ENCODE measurements around the gene TES.
"Not testable (repeated sequence)": the region's sequence is repeated elsewhere in the genome, so short reads cannot be mapped to it uniquely, and the experiment has no call there.

TES gene

GRCh38 chr7:116235380-116235779 is 25.0 kb downstream of the TES start:
- peaks cover 14% of the 10 kb centered on the region for H3K4me1 ChIP-seq (ENCODE audit: control insufficient read depth, low read depth, low read length)
- no peak overlapping the region for H3K4me3 ChIP-seq (ENCODE audit: low read length)
- no peak overlapping the region for H3K27ac ChIP-seq (ENCODE audit: low read length)
- no peaks in the 10 kb centered on the region for H3K27me3 ChIP-seq (ENCODE audit: control insufficient read depth, insufficient read depth, low read length)
- H3K9ac ChIP-seq (ENCODE audit: low read length) = no peak overlapping the region
- no peaks in the 10 kb centered on the region for H3K9me3 ChIP-seq (ENCODE audit: control insufficient read depth, low read depth, low read length)
- no peaks in the 10 kb centered on the region for H3K36me3 ChIP-seq (ENCODE audit: control insufficient read depth, low read depth, low read length)

- no peak overlapping the region for H3K4me3 ChIP-seq (ENCODE audit: low read length)
- no peaks in the 10 kb centered on the region for H3K9me3 ChIP-seq (ENCODE audit: control insufficient read depth, low read depth, low read length)
- no peaks in the 10 kb centered on the region for H3K27me3 ChIP-seq (ENCODE audit: control insufficient read depth, insufficient read depth, low read length)
- H3K4me1 ChIP-seq (ENCODE audit: control insufficient read depth, low read depth, low read length) = peaks cover 8% of the 10 kb centered on the region
- no peak overlapping the region for H3K9ac ChIP-seq (ENCODE audit: low read length)
- no peaks in the 10 kb centered on the region for H3K36me3 ChIP-seq (ENCODE audit: control insufficient read depth, low read depth, low read length)
- H3K27ac ChIP-seq (ENCODE audit: low read length) = no peak overlapping the region
These were observed 25.8 kb downstream of the TES start for GRCh38 chr7:116236020-116236630.

DNA sequence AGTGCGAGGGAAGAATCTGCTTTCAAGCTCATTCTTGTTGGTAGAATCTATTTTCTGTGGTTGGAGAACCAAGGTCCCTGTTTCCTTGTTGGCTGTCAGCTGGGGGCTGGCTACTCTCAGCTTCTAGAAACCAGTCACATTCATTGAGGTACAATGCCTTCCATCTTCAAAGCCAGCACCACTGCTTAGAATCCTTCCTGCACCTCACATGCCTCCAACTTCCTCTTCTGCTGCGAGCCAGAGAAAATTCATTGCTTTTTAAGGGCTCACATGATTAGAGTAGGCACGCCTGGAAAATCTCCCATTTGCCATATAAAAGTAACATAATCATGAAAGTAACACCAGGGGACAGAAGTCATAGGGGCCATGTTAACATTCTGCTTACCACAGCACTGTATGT is 28.7 kb downstream of the TES start:
- Histone ChIP-seq H3K9ac (ENCODE audit: low read length) (no peak overlapping the region), H3K27ac (ENCODE audit: low read length) (no peak overlapping the region), H3K9me3 (ENCODE audit: control insufficient read depth, low read depth, low read length) (no peaks in the 10 kb centered on the region), H3K4me3 (ENCODE audit: low read length) (no peak overlapping the region), H3K36me3 (ENCODE audit: control insufficient read depth, low read depth, low read length) (no peaks in the 10 kb centered on the region), H3K4me1 (ENCODE audit: control insufficient read depth, low read depth, low read length) (no peaks in the 10 kb centered on the region), H3K27me3 (ENCODE audit: control insufficient read depth, insufficient read depth, low read length) (no peaks in the 10 kb centered on the region)

GRCh38 chr7:116239434-116239833 is 29.1 kb downstream of the TES start:
- Histone ChIP-seq H3K9me3 (ENCODE audit: control insufficient read depth, low read depth, low read length) (no peaks in the 10 kb centered on the region), H3K27me3 (ENCODE audit: control insufficient read depth, insufficient read depth, low read length) (no peaks in the 10 kb centered on the region), H3K4me3 (ENCODE audit: low read length) (no peak overlapping the region), H3K36me3 (ENCODE audit: control insufficient read depth, low read depth, low read length) (no peaks in the 10 kb centered on the region), H3K4me1 (ENCODE audit: control insufficient read depth, low read depth, low read length) (no peaks in the 10 kb centered on the region), H3K9ac (ENCODE audit: low read length) (no peak overlapping the region), H3K27ac (ENCODE audit: low read length) (no peak overlapping the region)

DNA sequence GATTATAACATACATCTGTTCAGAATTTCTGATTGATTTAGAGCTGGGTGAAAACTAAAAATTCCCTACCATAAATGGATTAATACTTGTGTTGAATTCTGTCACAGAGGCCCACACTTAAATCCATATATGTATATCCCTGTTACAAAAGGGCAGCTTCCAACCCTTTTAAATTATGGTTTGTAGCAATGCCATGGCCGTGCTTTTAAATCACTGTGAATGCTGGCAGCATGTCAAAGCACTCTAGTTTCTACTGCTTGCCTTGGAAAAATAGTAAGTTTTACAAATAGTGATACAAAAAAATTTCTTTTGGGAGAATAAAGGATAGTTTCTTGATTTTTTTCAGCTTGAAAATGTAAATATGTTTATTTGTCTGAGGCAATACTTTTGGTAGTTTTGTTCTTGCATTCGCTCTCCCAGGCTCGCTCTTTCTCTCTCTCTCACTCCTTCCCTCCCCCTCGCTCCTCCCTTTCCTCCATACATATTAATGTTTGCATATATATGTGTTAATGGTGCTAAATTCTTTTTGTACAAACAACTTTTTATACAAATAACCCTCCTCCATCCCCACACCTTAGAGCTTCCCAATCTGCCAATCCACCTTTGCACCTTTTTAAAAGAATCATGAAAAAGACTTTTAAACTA is 29.8 kb downstream of the TES start:
- H3K27me3 ChIP-seq (ENCODE audit: control insufficient read depth, insufficient read depth, low read length) = no peaks in the 10 kb centered on the region
- H3K9ac ChIP-seq (ENCODE audit: low read length) = no peak overlapping the region
- H3K4me1 ChIP-seq (ENCODE audit: control insufficient read depth, low read depth, low read length) = no peaks in the 10 kb centered on the region
- H3K27ac ChIP-seq (ENCODE audit: low read length) = no peak overlapping the region
- peaks cover 2% of the 10 kb centered on the region for H3K9me3 ChIP-seq (ENCODE audit: control insufficient read depth, low read depth, low read length)
- H3K4me3 ChIP-seq (ENCODE audit: low read length) = no peak overlapping the region
- H3K36me3 ChIP-seq (ENCODE audit: control insufficient read depth, low read depth, low read length) = no peaks in the 10 kb centered on the region

DNA sequence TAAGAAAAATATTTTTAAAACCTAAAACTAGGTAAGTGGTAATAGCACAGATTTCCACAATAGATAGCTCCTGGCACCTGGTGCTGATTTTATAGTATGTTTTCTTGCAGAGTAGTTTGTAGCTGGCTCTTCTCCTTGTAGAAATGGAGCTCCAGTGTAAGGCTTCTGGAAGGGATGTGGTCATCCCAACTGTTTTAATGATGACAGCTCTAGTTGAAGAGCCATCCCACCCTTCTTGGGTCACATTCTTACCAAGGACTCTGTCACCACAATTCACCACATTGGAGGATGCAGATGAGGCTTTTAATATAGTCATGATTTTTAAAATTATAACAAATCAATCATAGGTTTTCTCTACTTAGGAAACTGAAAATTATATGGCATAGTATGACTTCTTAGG is 31.0 kb downstream of the TES start:
- Histone ChIP-seq H3K4me3 (ENCODE audit: low read length) (no peak overlapping the region), H3K4me1 (ENCODE audit: control insufficient read depth, low read depth, low read length) (no peaks in the 10 kb centered on the region), H3K9ac (ENCODE audit: low read length) (no peak overlapping the region), H3K27me3 (ENCODE audit: control insufficient read depth, insufficient read depth, low read length) (no peaks in the 10 kb centered on the region), H3K27ac (ENCODE audit: low read length) (no peak overlapping the region), H3K9me3 (ENCODE audit: control insufficient read depth, low read depth, low read length) (peaks cover 3% of the 10 kb centered on the region), H3K36me3 (ENCODE audit: control insufficient read depth, low read depth, low read length) (no peaks in the 10 kb centered on the region)

DNA sequence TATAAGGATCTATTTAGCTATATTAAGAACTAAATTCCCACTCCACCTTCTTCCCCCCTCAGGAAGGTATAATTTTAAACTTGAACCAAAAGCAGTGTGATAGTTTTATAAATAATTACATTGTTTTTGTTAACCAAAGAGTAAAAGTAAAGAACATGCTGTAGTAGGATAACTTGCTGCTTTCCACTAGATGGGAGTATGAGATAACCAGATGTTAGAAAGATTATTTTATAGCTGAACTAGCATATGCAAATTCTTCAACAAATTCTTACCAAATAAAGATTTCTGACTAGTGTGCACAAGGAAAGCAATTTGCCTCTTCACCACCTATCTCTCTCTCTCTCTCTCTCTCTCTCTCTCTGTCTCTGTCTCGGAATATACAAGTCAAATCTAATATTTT is 31.8 kb downstream of the TES start:
- H3K27me3 ChIP-seq (ENCODE audit: control insufficient read depth, insufficient read depth, low read length) = no peaks in the 10 kb centered on the region
- H3K4me3 ChIP-seq (ENCODE audit: low read length) = no peak overlapping the region
- H3K27ac ChIP-seq (ENCODE audit: low read length) = no peak overlapping the region
- H3K9me3 ChIP-seq (ENCODE audit: control insufficient read depth, low read depth, low read length) = peaks cover 3% of the 10 kb centered on the region
- no peak overlapping the region for H3K9ac ChIP-seq (ENCODE audit: low read length)
- no peaks in the 10 kb centered on the region for H3K36me3 ChIP-seq (ENCODE audit: control insufficient read depth, low read depth, low read length)
- H3K4me1 ChIP-seq (ENCODE audit: control insufficient read depth, low read depth, low read length) = no peaks in the 10 kb centered on the region

GRCh38 chr7:116242759-116243158 is 32.4 kb downstream of the TES start:
- Histone ChIP-seq H3K9ac (ENCODE audit: low read length) (no peak overlapping the region), H3K36me3 (ENCODE audit: control insufficient read depth, low read depth, low read length) (no peaks in the 10 kb centered on the region), H3K4me3 (ENCODE audit: low read length) (no peak overlapping the region), H3K9me3 (ENCODE audit: control insufficient read depth, low read depth, low read length) (peaks cover 3% of the 10 kb centered on the region), H3K27ac (ENCODE audit: low read length) (no peak overlapping the region), H3K27me3 (ENCODE audit: control insufficient read depth, insufficient read depth, low read length) (no peaks in the 10 kb centered on the region), H3K4me1 (ENCODE audit: control insufficient read depth, low read depth, low read length) (no peaks in the 10 kb centered on the region)

GRCh38 chr7:116244803-116245202 is 34.5 kb downstream of the TES start:
- H3K27me3 ChIP-seq (ENCODE audit: control insufficient read depth, insufficient read depth, low read length); H3K4me3 ChIP-seq (ENCODE audit: low read length); H3K4me1 ChIP-seq (ENCODE audit: control insufficient read depth, low read depth, low read length); H3K9me3 ChIP-seq (ENCODE audit: control insufficient read depth, low read depth, low read length); H3K27ac ChIP-seq (ENCODE audit: low read length); H3K36me3 ChIP-seq (ENCODE audit: control insufficient read depth, low read depth, low read length); H3K9ac ChIP-seq (ENCODE audit: low read length): not testable (repeated sequence)

DNA sequence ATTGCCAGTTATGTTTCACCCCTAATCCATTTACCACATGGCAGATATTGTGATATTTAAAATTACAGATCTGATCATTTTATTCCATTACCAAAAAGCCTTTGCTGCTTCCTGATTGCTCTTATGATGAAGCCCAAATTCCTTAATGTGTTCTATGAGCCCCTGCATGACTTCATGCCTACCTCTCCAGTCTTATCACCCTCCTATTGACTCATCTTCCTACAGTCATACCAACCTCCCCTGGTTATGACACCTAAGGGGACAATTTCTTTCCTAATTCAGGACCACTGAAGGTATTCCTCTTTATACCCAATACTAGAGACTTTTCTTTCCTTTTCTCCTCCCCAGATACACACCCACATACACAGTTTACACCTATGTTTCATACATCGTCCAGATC is 36.0 kb downstream of the TES start:
- Histone ChIP-seq H3K4me3 (ENCODE audit: low read length) (no peak overlapping the region), H3K27ac (ENCODE audit: low read length) (no peak overlapping the region), H3K9ac (ENCODE audit: low read length) (no peak overlapping the region), H3K36me3 (ENCODE audit: control insufficient read depth, low read depth, low read length) (no peaks in the 10 kb centered on the region), H3K27me3 (ENCODE audit: control insufficient read depth, insufficient read depth, low read length) (no peaks in the 10 kb centered on the region), H3K4me1 (ENCODE audit: control insufficient read depth, low read depth, low read length) (no peaks in the 10 kb centered on the region), H3K9me3 (ENCODE audit: control insufficient read depth, low read depth, low read length) (peaks cover 3% of the 10 kb centered on the region)

DNA sequence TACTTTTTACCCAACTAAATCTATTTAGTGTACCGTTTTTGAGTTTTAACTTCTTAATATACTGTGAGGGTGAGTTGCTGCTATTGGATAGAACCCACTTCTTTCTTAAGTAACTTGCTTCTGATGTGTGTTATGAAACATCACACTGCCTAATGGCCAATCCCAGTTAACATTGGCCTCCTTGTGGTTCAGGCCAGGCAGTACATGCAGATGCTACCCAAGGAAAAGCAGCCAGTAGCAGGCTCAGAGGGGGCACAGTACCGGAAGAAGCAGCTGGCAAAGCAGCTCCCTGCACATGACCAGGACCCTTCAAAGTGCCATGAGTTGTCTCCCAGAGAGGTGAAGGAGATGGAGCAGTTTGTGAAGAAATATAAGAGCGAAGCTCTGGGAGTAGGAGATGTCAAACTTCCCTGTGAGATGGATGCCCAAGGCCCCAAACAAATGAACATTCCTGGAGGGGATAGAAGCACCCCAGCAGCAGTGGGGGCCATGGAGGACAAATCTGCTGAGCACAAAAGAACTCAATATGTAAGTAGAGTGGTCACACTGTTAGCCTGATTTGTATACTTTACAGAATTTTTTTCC is 39.7 kb downstream of the TES start:
- Histone ChIP-seq H3K9ac (ENCODE audit: low read length) (no peak overlapping the region), H3K36me3 (ENCODE audit: control insufficient read depth, low read depth, low read length) (no peaks in the 10 kb centered on the region), H3K27ac (ENCODE audit: low read length) (no peak overlapping the region), H3K9me3 (ENCODE audit: control insufficient read depth, low read depth, low read length) (peaks cover 2% of the 10 kb centered on the region), H3K4me3 (ENCODE audit: low read length) (no peak overlapping the region), H3K27me3 (ENCODE audit: control insufficient read depth, insufficient read depth, low read length) (no peaks in the 10 kb centered on the region), H3K4me1 (ENCODE audit: control insufficient read depth, low read depth, low read length) (peaks cover 8% of the 10 kb centered on the region)

DNA sequence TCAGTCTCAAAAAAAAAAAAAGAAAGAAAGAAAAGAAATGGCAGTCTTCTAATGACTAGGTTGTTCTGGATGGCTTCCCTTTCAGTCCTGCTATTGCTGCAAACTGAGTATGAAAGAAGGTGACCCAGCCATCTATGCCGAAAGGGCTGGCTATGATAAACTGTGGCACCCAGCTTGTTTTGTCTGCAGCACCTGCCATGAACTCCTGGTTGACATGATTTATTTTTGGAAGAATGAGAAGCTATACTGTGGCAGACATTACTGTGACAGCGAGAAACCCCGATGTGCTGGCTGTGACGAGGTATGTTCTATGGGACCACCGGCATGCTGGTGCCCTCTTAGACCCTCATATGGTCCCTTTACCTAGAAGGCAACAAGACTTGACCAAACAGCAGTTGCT is 41.3 kb downstream of the TES start:
- Histone ChIP-seq H3K27me3 (ENCODE audit: control insufficient read depth, insufficient read depth, low read length) (no peaks in the 10 kb centered on the region), H3K4me3 (ENCODE audit: low read length) (no peak overlapping the region), H3K36me3 (ENCODE audit: control insufficient read depth, low read depth, low read length) (no peaks in the 10 kb centered on the region), H3K9me3 (ENCODE audit: control insufficient read depth, low read depth, low read length) (no peaks in the 10 kb centered on the region), H3K9ac (ENCODE audit: low read length) (no peak overlapping the region), H3K27ac (ENCODE audit: low read length) (no peak overlapping the region), H3K4me1 (ENCODE audit: control insufficient read depth, low read depth, low read length) (peaks cover 8% of the 10 kb centered on the region)

Data from iPS-18a (cell line).